Stimulated activated CD8-positive, alpha-beta memory T cell treated with anti-CD3 and anti-CD28 coated beads, Interleukin-15, amount 100 ng/mL, for 48 hours (primary cell): ENCODE results near the gene DRAXIN.

Experiments used
- DNase-seq, 2 donors: peaks; one replicate each; pipeline ENCODE4 v3.0.0-alpha.2; 2020; ENCODE audit warnings: low read depth in 2 of 2

DRAXIN gene

GRCh38 chr1:11764115-11764514 lies 72.6 kb downstream of the DRAXIN start:
- no peak for DNase-seq

- DNase-seq, result no peak
Observed at GRCh38 chr1:11764519-11764918, 73.0 kb downstream of the DRAXIN start.

GRCh38 chr1:11765661-11766428 lies 74.3 kb downstream of the DRAXIN start:
- no peak for DNase-seq

GRCh38 chr1:11766429-11766776 lies 74.9 kb downstream of the DRAXIN start:
- DNase-seq, result no peak

GRCh38 chr1:11767922-11768704 lies 76.6 kb downstream of the DRAXIN start:
- DNase-seq, result no peak

- no peak for DNase-seq
Observed at GRCh38 chr1:11768821-11769220, 77.3 kb downstream of the DRAXIN start.

GRCh38 chr1:11769274-11769673 lies 77.8 kb downstream of the DRAXIN start:
- DNase-seq, result no peak

GRCh38 chr1:11770011-11770410 lies 78.5 kb downstream of the DRAXIN start:
- DNase-seq, result no peak

- no peak for DNase-seq
Observed at GRCh38 chr1:11771481-11772043, 80.1 kb downstream of the DRAXIN start.

GRCh38 chr1:11772458-11772857 lies 80.9 kb downstream of the DRAXIN start:
- DNase-seq, result no peak

- no peak for DNase-seq
Observed at GRCh38 chr1:11774753-11775152, 83.2 kb downstream of the DRAXIN start.
